ENCODE results near the gene NCAPD3.

NCAPD3 gene

DNA sequence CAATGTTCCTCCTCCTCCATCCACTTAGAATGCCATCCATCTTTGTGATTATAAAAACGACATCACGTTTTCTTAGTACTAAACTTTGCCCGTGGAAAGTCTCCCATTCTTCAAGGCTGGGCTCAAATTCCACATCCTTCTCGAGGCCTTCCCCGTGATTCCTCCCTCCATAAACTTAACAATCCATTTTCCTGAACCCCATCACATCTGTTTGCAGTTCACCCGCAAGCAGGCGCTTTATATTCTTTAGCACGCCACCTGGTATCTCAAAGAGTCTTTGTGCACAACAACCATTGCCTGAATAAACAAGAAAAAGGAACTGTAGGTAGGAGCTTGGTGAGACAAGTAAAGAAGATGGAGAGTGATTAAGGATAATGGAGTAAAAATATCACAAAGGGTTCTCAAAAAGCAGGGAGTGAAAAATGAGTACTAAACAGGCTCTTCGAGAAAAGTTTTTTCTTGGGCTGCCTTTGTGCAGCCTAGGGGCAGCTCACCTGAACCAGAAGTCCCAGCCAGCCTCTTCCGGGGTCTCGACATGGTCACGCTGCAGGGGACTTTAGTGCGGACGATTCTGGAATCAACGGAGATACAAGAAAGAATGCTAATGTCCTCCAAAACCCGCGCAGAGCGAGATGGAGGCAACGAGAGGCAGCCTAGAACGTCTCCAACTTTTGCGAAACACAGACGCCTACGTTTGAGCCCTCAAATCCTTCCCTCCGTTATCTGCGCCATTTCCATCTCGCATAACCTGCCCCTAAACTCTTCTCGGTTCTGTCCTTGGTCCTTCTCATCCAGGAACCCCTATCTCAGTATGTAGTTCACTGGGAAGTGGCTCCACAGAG lies 28.8 kb upstream of the NCAPD3 start:
- peak in 7 of 56 donors; percentile 22 to 50 (median 45) for DNase-seq

DNA sequence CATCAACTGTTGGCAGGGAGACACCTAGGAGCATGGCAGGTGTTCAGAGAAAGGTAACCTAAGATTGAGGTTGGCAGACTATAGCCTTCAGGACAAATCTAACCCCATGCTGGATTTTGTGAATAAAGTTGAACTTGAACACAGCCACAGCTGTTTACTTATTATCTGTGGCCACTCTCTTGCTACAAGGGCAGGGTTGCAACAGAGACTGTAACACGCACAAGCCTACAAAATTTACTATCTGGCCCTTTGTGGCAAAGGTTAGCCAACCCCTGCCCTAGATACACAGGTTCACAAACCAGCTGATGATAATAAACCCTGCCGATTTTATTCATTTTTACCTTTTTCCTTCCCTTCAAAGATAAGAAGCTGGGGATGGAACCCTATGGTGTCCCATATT lies 26.9 kb upstream of the NCAPD3 start:
- DNase-seq: no peak

DNA sequence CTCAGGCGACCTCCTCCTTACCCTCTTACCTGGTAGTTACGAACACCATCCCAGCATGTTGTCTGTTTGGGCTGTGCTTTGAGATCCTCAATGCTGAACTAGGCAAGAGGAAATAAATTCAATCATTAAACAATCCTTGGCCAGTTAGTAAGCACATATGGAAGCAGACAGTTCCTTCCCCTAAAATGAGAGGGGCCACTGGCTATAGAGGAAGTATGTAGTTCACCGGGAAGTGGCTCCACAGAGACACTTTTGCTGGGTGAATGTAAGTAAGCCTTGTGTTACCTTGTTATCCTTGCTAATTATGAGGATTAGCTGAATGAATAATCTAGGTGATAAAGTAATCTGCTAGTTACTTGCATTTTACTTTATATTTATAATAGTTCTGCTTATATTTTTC lies 26.5 kb upstream of the NCAPD3 start:
- no peak for DNase-seq

- DNase-seq: no peak
Observed at GRCh38 chr11:134248910-134249480, 25.2 kb upstream of the NCAPD3 start.

- no peak for DNase-seq
Observed at GRCh38 chr11:134246678-134247077, 22.9 kb upstream of the NCAPD3 start.

DNA sequence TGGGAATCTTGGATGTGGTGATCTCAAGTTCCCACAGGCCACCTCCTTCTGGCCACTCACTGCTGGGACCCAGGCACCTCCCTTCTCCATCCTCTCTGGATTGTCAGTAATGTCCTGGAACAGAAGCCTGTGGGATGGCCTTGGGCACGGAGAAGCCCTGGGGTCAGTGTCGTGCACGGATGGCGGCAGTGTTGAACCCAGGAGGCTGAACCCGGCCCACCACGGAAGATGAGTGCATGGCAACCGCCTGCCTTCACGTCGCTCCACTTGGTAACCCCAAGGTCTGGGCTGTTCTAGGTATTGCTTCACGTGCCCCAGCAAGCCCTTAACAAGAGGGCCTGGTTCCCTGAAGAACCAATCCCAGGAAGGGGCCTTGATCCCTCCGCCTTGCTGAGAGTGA lies 22.3 kb upstream of the NCAPD3 start:
- no peak for DNase-seq

GRCh38 chr11:134245434-134245833 lies 21.7 kb upstream of the NCAPD3 start:
- DNase-seq: no peak

DNA sequence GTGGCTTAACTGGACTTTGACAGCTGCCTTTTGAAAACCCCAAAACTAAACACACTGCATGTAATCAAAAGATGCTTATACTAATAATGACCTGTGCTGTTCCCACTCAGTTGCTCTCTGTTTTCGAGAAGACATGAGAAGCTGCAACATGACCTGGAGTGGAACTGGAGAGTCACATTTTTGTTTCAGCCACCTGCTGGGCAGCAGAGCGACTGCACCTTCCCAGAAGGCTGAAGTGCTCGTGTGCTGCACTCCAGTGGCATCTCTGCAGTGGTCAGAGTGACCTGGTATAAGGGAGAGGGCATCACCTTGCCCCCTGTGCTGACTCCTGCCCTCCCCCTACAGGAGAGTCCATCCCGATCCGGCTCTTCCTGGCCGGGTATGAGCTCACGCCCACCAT lies 20.8 kb upstream of the NCAPD3 start:
- DNase-seq: no peak

- no peak for DNase-seq
Observed at GRCh38 chr11:134243913-134244312, 20.1 kb upstream of the NCAPD3 start.

DNA sequence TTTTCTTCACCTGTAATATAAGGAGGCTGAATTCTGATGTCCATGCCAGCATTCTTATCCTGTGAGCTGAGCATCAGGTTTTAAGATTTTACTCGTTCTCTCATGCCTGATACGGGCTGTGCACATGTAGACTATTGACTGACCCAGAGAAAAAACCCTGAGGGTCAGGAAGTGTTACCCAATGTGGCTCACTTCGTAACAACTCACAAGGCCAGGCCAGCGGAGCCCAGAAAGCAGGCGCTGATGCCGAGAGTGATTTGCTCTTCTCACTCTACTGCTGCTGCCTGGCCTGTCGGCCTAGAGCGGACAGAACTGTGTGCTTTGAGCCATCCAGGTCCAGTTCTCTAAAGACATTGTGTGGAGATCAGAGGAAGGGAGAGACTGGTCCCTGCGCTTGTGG lies 18.6 kb upstream of the NCAPD3 start:
- DNase-seq: no peak

DNA sequence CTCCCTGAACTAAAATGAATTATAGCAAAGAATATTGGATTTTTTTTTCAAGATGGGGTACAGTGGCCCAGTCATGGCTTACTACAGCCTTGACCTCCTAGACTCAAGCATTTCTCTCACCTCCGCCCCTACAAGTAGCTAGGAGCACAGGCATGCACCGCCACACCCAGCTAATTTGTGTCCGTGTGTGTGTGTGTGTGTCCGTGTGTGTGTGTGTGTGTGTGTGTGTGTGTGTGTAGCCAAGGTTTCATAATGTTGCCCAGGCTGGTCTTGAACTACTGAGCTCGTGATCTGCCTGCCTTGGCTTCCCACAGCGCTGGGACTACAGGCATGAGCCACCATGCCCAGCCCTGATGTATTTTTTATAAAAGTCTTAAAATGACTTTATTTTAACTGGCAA lies 16.8 kb upstream of the NCAPD3 start:
- no peak for DNase-seq

DNA sequence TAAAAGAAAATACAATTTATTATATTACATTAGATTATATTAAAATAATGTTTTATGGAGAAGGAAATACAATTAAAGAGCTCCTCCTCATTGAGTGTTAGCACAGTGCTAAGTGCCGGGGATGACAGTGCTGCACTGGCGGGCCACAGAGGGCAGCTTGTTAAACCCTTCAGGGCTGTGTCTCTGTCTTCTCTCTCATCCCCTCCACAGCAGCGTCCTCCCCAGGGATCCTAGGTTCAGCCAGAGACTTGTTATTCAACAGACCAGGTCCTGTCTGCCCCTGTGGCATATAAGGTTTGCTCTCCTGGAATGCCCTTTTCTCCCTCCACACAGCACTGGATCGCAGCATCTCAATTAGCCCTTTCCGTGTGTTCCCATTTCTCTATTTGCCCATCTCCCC lies 15.2 kb upstream of the NCAPD3 start:
- no peak for DNase-seq

- DNase-seq: no peak
Observed at GRCh38 chr11:134237557-134237922, 13.8 kb upstream of the NCAPD3 start.

GRCh38 chr11:134236834-134237556 lies 13.2 kb upstream of the NCAPD3 start:
- no peak for DNase-seq

DNA sequence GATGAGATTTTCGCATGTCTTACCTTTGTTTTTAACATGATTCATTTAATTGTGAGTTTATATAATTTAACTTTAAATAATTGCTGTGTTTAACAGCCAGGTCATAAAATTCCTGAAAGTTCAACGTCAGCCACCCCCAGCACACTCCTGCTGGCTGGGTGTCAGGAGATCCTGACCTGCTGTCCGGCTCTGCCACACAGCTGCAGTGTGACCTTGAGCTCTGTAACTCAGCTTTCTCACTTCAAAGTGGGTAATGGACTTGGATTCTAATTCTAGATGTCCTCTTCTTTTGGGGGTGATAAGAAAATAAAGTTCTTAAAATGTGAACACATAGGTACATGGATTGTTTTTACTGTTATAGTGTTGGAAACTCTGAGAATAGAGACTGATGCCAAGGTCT lies 11.6 kb upstream of the NCAPD3 start:
- no peak for DNase-seq

DNA sequence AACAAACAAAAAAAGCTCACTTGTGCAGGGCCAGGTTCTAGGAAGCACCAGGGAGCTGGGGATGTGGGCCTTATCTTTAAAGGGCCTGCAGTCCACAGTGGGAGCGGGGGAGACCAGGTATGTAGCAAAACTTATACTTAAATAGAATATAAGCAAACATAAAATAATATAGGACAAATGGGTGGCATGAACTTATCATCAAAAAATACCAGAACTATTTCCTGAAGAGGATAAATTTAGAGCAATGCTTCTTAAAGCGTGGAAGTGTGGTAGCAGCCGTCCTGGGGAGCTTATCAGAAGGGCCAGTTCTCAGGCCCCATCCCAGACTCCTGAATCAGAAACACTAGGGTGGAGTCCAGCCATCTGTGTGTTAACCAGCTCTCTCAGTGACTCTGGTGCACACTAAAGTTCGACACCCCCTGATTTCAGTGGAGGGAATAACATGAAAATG lies 10.0 kb upstream of the NCAPD3 start:
- no peak for DNase-seq

DNA sequence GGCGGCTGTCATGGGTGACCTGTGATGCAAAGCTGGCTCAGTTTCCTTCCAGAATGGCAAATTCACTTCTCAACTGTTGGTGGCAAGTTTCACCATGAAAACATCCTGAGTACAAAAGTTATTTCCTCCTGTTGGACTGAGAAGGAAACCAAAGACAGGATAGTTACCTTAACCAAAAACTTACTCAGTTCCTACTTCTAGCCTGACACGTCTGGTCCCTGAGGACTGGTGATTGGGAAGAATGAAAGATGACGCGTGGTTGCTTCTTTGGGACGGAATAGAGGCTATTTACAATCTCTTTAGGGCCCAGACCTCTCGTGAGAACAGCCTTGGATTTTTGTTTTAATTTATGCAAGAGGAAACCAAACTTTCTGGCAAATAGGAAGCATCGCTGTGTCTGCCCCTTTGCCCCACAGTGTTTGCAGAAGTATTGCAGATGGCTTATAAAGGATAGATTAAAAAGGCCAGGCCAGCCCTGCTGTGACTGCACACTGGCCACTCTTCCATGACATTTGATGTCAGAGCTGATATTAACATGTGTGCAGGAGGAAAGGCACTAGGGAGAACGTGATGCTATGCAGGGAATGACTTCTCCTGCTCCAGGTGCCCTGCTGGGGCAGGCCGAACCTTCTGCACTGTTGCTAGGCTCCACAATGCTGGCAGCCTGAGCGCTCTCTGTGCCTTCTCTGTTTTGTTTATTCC lies 8.3 kb upstream of the NCAPD3 start:
- DNase-seq: no peak

DNA sequence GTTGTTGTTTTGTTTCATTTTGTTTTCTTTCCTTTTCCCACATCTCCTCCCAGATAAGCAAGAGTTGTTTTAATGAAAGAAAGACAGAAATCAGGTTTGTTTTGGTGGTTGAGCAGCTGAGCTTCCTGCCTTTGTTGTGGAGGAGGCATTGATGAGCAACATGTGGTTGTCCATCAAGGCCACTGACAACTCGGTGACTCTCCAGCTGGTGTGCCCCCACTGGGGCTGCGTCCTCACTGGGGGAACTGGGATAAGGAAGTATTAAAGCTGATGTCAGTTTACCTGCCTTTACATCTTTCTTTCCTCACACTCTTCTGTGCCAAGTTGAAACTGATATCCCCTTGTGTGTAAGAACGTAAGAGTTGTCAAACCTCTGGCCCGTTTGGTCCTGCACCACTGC lies 6.6 kb upstream of the NCAPD3 start:
- DNase-seq: no peak

DNA sequence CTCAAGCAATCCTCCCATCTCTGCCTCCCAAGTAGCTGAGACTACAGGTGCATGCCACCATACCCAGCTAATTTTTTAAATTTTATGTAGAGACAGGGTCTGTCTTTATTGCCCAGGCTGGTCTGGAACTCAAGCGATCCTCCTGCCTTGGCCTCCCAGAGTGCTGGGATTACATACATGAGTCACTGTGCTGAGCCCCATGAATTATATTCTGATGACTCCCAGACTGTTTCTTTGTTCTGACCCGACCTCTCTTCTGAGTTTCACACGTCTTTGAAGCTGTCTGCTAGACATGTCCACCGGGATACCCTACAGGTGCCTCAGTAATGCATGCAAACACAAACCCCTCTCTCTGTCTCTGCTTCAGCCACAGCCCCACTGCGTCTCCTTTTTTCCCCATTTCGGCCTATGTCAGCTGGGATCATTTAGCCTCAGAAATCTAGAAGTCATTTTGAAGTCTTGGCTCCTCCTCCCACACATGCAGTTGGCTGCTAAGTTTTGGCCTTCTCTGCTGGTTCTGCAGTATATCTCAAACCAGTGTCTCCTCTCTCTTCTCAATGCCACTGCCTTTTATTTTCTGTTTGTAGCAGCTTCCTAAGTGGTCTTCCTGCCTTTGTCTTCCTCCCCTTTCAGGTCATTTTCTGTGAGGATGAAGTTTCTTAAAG lies 5.5 kb upstream of the NCAPD3 start:
- no peak for DNase-seq

DNA sequence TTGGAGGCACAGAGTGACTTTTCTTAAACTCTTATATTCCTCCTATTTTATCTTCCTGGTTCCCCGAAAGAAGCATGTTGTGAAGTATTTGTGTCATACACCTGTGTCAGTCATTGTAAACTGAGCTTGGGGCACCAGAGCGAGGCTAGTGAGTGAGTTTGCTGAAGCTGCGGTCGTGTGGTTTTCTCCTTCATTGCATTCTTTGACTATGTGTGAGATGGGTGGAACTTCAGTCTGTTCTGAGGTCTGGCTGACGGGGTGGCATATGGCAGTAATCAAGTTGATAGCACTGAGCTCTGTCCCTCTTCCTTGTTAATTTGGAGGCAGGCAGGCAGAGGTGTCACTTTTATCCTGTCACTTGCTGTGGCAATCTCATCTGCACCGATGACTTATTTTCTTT lies 4.9 kb upstream of the NCAPD3 start:
- no peak for DNase-seq

- no peak for DNase-seq
Observed at GRCh38 chr11:134226806-134227325, 3.1 kb upstream of the NCAPD3 start.
